HCT116 (cell line): ENCODE data around the gene AFTPH.

Experiments used
- CBX3 ChIP-seq: IDR thresholded peaks from 2 replicates; pipeline ENCODE4 v1.6.1; 2012; ENCODE audit warnings: low read depth
- CTCF ChIP-seq, 3 experiments: fragments of 200-600 bp in 1 of 3; sonication (generic) in 1 of 3; IDR thresholded peaks in 2 of 3; conservative IDR thresholded peaks in 1 of 3; 2 replicates each; pipeline ENCODE4 v1.5.1; 2012 to 2017; ENCODE audit warnings: low read depth in 2 of 3, low read length in 2 of 3, antibody characterized with exemption in 1 of 3, borderline replicate concordance in 1 of 3, control low read depth in 1 of 3, mild to moderate bottlenecking in 1 of 3, mixed read lengths in 1 of 3, mixed run types in 1 of 3, moderate library complexity in 1 of 3; ENCODE audit not compliant: insufficient read depth in 1 of 3
- EZH2 ChIP-seq: fragments of 200-600 bp; sonication (generic); IDR thresholded peaks from 2 replicates; pipeline ENCODE4 v1.6.1; 2017; ENCODE audit warnings: antibody characterized with exemption, mixed run types
- EZH2phosphoT487 ChIP-seq: fragments of 200-600 bp; IDR thresholded peaks from 2 replicates; pipeline ENCODE4 v1.6.1; 2018; ENCODE audit warnings: antibody characterized with exemption, borderline replicate concordance
- POLR2A ChIP-seq: IDR thresholded peaks from 2 replicates; pipeline ENCODE4 v1.7.0; 2011; ENCODE audit warnings: borderline replicate concordance; ENCODE audit not compliant: insufficient read depth, insufficient read length; ENCODE audit errors: extremely low read depth
- POLR2AphosphoS5 ChIP-seq: IDR thresholded peaks from 2 replicates; pipeline ENCODE4 v1.6.1; 2011; ENCODE audit warnings: mild to moderate bottlenecking, low read depth, low read length, moderate library complexity
- REST ChIP-seq: IDR thresholded peaks from 2 replicates; pipeline ENCODE4 v1.6.1; 2012; ENCODE audit warnings: low read depth
- YY1 ChIP-seq: IDR thresholded peaks from 2 replicates; pipeline ENCODE4 v1.6.1; 2011; ENCODE audit warnings: low read length, low read depth, moderate library complexity, mild to moderate bottlenecking; ENCODE audit not compliant: insufficient replicate concordance; ENCODE audit errors: extremely low read depth

- TF ChIP-seq POLR2A (no peak), CTCF (IDR thresholded peaks at IDR 0.05 in 2 of 3, conservative IDR thresholded peaks at IDR 0.05 in 1 of 3; ENCODE audit: borderline replicate concordance in 1 of 3, insufficient read depth in 1 of 3, low read depth in 2 of 3, low read length in 2 of 3) (no peak), YY1 (no peak), CBX3 (no peak), EZH2phosphoT487 (no peak), EZH2 (no peak), POLR2AphosphoS5 (no peak), REST (no peak)
Measured at GRCh38 chr2:64541547-64541946, 17.4 kb downstream of the AFTPH start.
